ENCODE results near the gene NAA16. TPM values are rescaled to one million over a fixed set of nuclear protein-coding genes. Genes with fewer than 3 reads are reported as not detected.
"Not testable (repeated sequence)": the region's sequence is repeated elsewhere in the genome, so short reads cannot be mapped to it uniquely, and the experiment has no call there.

NAA16 gene
- total RNA-seq (2014; rRNA removed; shearing (Covaris generic)) = 7.2 and 7.5 TPM in 2 replicates
- polyA plus RNA-seq (2014; cell fraction: nucleus; rRNA removed) = 33.5 and 35.1 TPM in 2 replicates

DNA sequence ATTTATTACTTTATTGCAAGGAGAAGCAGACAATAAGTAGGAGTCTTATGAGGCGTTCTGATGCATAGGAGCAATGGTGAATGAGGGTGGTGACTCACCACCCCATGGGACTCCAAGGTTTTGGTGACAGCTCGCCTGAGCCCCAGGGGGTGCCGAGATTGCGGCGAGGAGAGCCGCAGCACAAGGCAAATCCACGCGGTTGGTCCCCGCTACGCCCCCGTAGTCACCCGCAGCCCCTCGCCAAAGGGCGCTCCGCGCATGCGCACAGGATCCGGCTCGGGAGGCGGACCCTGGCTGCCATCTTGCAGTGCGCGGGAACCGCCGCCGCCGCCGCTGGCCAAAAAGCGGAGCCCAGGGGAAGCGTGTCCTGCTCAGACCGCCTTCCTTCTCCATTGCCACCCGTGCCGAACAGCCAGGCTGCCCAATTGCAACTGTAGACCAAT lies at the start of gene NAA16:
TSS of gene NAA16 (plus strand) at position 305 of the 443 bp plus-strand sequence. CDS start 262 bp downstream, outside the sequence.
- DNase-seq (ENCODE audit: extremely low read depth, low read depth) = peak; percentile 67

DNA sequence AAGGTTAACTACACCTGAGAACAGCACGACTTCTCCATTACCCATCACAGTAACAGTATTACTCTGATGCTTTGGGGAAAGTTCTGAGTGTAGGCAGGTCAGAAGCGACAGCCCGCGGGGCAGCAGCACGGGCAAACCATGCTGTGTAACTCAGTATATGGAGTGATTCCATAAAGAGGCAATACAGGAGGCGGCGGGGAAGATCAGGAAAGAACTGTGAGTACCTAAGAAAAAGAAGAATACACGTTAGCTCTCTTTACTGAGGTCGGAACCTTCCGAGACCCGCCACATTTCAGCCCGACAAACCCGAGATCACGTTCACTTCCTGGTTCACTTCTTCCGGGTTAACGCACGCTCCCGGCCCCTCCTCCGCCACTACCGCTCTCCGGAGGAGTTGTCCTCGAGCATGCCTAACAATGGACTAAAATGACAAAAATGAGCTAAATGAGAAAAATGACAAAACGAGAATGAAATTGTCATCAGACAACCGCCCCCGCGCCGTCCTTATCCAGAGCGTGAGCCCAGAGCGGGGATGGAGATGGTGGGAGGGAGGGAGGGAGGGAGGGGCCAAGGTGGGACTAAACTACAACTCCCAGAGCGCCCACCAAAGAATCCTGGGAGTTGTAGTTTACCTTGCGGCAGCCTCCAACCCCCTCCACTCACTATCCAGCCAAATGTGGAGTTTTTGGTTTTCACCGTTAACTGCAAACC lies 47.7 kb upstream of the NAA16 start, which contains the start of gene MTRF1:
TSS of gene MTRF1 (minus strand) at position 316 of the 711 bp plus-strand sequence. CDS start 2,669 bp downstream, outside the sequence.
- DNase-seq (ENCODE audit: extremely low read depth, low read depth) = peak; percentile 53

DNA sequence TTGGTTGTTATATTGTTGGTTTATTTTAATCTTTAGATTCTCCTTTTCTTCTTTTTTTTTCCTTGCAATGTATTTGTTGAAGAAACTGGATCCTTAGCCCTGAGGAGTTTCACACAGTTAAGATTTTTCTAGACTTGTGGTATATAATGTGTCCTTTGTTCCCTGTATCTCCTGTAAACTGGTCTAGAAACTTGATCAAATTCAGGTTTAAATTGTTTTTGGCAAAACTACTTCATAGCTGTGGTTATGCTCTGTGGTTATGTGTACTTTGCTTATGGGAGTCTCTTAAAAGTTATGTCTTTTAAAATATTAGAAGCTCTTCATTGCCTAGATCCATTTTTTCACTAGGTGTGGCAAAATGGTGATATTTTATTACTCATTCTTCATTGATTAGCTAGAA lies 44.0 kb upstream of the NAA16 start:
- DNase-seq (ENCODE audit: extremely low read depth, low read depth) = no peak

DNA sequence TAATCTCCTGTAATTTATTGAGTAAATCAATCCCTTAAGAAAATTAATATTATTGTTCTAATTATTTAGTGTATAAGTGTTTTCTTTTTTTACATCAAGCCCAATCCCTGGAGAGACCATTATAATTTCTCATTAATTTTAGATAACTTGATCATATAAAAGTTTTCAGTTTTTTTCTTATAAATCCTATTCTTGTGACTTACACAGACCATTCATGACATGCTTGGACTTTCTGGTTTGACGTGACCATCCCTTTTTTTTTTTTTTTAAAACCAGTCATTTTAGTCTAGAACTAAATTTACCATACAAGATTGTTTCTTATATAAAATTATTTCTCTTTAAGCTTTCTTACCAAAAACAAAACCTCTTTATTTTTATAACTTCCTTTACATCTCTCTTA lies 42.3 kb upstream of the NAA16 start:
- DNase-seq (ENCODE audit: extremely low read depth, low read depth) = no peak

DNA sequence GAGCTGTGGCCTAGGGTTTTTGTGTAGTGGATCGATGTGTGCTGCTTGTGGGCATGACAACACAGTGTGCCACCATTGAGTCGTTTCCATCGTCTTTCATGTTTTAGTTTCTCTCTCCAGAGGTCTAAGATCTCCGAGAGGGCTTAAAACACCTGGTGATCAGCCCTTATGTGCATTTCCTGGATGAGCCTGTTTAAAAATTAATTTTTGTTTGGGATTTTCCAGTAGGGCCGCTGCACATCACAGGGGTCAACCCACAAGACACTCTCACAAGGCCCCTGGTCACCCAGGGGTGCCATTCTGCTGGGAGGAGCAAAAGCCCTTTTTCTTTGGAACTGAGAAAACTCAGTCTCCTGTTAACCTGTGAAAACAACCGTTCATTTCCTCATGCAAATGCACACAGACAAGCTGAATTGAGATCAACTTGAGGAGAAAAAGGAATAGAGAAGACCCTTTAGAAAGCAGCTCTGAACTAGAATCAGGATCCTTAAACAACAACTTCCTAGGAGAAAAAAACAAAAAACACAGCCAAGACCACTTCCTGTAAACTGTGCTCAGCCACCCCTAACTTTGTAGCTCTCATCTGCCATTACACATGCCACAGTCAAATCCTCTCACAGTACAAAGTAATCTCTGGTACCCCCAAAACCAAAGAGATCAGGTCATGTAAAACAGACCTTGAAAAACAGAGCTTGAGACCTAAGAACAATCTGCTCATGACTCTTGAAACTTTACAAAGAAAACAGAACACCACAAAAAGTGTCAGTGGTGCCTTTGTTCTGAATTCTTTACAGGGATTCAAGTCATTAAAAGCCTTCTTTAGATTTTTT lies 39.4 kb upstream of the NAA16 start:
- DNase-seq (ENCODE audit: extremely low read depth, low read depth) = no peak

DNA sequence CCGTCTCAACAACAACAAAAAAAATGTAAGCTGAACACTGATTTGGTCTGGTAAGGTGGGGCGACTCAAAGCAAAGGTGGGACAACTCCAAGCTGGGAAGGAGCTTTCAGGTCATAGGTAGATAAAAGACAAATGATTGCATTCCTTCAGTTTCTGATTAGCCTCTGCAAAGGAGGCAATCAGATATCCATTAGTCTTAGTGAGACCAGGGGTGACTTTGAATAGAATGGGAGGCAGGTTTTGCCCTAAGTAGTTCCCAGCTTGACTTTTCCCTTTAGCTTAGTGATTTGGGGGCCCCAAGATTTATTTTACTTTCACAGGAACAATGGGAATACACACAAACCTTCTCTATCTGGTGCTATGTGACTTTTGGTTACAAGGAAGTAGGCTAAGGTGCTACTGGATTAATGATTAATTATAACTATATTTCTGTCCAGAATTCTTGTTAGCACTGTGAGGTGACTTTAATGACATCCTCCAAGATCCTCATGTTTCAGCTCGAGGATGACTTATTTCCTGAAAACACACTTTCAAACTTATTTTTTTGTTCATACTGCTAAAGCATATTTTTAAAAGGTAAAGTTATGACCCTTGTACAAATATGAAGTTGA lies 37.1 kb upstream of the NAA16 start:
- DNase-seq (ENCODE audit: extremely low read depth, low read depth) = no peak

DNA sequence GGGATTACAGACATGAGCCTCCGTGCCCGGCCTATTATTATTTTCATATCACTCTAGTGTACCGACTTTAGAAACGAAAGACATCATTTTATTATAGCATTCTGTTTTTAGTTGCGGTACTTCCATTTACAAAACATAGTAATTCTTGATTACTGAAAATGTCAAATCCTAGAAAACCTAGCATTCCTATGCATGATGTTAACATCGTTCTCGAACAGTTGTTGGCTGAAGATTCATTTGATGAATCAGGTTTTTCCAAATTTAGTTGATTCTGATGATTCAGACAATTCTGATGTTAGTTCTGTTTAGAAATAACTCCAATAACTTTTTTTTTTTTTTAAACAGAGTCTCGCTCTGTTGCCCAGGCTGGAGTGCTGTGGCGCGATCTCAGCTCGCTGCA lies 36.2 kb upstream of the NAA16 start:
- no peak for DNase-seq (ENCODE audit: extremely low read depth, low read depth)

DNA sequence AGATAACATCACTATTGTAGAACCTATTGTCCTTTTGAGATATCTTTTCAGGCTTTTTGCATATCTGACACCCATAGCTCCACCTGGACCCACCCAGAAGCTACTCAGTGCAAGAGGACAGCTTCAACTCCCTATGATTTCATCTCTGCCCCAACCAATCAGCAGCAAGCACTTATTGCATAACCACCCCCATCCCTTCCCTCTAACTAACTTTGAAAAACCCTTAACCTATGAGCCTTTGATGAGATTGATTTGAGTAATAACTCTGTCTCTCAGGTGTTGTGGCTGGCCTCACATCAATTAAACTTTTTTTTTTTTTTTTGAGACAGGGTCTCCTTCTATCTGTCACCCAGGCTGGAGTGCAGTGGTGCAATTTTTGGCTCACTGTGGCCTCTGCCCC lies 34.2 kb upstream of the NAA16 start:
- DNase-seq (ENCODE audit: extremely low read depth, low read depth) = no peak

DNA sequence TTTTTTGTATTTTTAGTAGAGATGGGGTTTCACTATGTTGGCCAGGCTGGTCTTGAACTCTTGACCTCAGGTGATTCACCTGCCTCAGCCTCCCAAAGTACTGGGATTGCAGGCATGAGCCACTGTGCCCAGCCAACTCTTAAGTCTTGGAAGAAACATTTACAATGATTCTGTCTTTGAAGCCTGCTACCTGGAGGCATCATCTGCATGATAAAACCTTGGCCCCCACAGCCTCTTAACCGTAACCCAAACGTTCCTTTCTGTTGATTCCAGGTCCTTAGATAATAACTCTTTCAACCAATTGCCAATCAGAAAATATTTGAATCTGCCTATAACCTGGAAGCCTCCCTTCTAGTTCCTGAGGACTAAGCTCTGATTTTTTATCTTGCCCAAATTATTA lies 31.9 kb upstream of the NAA16 start:
- DNase-seq (ENCODE audit: extremely low read depth, low read depth) = not testable (repeated sequence)

DNA sequence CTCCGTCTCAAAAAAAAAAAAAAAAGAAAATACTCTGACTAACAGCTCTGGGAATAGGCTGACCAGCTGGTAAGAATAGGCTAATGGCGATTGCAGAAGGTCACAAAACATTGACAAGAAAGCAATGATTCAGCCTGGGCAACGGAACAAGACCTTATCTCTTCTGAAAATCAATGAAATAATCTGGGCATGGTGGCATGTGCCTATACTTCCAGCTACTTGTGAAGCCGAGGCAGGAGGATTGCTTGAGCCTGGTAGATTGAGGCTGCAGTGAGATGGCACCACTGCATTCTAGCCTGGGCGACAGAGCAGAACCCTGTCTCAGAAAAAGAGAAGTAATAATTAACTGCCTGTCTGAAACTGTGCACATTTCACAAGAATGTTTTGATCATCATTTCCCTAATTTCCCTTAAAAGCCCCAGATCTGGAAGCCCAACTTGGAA lies 28.9 kb upstream of the NAA16 start:
- DNase-seq (ENCODE audit: extremely low read depth, low read depth) = no peak

DNA sequence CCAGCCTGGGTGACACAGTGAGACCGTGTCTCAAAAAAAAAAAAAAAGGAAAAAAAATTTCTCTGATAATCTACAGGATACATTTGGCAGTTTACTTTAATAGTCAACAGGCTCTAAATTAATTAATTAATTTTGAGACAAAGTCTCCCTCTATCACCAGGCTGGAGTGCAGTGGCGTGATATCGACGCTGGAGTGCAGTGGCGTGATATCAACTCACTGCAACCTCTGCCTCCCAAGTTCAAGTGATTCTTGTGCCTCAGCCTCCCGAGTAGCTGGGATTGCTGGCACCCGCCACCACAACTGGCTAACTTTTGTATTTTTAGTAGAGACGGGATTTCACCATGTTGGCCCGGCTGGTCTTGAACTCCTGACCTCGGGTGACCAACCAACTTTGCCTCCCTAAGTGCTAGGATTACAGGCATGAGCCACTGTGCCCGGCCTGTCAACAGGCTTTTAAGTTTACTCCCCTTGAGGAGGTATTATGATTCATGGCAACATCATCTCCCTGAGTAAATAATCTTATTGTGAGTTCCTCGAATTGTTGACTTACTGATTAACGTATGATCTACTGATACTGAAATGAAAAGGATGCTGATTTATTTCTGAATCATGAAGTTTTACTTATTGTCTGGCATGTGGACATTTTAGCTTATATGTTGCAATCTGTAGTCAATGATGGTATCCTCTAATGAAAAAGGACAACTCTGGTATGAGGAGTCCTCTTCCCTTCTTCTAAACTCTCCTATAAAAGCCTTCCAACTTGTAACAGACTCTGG lies 26.4 kb upstream of the NAA16 start:
- DNase-seq (ENCODE audit: extremely low read depth, low read depth) = peak; percentile 75

DNA sequence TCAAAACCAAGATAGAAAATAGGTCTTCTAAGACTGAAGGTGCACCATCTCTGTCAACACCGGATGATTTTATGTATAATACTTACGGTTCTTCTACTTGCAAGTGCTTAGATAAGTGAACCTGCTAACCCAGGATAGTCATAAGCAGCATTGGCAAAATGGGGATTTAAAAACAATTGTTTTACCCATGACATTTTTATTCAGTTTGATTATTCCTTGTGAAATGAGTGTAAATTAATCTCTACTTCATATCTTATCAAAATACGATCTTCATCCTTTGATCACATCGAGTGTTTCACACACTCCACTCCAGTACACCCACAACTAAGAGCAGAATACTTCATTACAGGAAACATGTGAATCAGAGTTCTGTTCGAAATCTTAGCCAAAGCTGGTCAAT lies 24.7 kb upstream of the NAA16 start:
- no peak for DNase-seq (ENCODE audit: extremely low read depth, low read depth)

DNA sequence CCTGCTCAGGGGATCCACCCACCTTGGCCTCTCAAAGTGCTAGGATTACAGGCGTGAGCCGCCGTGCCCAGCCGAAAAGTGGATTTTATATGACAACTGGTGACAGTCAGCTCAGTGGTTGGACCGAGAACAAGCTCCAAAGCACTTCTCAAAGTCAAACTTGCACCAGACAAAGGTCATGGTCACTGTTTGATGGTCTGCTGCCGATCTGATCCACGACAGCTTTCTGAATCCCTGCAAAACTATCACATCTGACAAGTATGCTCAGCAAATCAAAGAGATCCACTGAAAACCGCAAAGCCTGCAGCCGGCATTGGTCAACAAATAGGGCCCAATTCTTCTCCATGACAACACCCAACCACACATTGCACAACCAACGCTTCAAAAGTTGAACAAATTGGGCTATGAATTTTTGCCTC lies 21.6 kb upstream of the NAA16 start:
- DNase-seq (ENCODE audit: extremely low read depth, low read depth) = no peak

DNA sequence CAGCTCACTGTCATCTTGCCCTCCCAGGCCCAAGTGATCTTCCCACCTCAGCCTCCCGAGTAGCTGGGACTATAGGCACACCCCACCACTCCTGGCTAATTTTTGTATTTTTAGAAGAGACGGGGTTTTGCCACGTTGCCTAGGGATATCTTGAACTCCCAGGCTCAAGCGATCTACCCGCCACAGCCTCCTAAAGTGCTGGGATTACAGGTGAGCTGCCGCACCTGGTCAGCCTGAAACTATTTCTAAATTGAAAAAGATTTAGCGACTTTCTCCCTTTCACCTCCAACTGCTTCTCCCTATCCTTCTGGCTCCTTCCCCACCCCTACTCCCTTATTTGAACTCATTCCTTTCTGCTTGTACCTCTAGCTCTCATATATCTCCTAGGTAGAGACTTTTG lies 19.8 kb upstream of the NAA16 start:
- DNase-seq (ENCODE audit: extremely low read depth, low read depth) = no peak

DNA sequence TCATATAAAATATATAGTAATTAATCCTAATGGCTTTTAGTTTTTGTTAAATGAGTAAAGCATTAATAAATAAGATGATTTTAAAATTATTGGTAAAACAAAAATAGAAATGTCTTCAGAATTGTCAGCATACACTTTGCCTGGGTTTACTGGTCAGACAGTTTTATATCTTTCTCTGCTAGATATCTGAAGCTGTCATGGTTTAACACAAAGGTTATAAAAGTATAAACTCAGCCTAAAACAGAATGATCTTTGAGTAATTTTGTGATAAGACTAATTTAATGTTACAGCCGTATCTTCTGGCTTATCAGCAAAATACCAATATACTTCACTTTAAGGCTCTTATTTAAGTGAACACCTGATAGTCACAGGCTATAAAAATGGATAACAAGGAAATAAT lies 17.8 kb upstream of the NAA16 start:
- no peak for DNase-seq (ENCODE audit: extremely low read depth, low read depth)

DNA sequence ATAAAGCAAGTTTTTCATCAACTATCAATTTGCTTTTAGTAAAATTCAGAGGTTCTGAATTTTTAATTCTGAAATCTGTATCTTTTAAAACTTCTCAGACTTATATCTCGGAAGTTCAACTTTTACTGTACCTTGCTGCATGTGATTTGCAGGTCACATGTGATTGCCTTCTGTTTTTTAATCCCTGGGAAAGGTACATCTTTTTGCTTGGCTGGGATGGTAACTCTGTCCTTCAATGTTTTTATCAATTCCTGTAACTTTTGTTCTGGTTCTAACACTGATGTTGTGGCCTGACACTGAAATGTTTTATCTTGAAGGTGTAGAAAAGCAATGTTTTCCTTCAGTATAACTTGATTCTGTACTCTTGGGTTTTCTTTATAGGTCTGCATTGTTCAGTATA lies 16.2 kb upstream of the NAA16 start:
- DNase-seq (ENCODE audit: extremely low read depth, low read depth) = no peak

DNA sequence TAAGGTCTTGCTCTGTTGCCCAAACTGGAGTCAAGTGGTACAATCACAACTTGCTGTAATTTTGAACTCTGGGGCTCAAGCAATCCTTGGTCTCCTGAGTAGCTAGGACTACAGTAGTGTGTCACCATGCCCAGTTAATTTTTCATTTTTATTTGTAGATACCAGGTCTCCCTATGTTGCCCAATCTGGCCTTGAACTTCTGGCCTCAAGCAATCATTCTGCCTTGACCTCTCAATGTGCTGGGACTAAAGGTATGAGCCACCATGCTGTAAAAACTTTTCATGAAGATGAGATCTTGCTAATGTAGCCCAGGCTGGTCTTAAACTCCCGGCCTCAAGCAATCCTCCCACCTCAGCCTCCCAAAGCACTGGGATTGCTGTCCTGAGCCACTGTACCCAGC lies 15.1 kb upstream of the NAA16 start:
- no peak for DNase-seq (ENCODE audit: extremely low read depth, low read depth)

DNA sequence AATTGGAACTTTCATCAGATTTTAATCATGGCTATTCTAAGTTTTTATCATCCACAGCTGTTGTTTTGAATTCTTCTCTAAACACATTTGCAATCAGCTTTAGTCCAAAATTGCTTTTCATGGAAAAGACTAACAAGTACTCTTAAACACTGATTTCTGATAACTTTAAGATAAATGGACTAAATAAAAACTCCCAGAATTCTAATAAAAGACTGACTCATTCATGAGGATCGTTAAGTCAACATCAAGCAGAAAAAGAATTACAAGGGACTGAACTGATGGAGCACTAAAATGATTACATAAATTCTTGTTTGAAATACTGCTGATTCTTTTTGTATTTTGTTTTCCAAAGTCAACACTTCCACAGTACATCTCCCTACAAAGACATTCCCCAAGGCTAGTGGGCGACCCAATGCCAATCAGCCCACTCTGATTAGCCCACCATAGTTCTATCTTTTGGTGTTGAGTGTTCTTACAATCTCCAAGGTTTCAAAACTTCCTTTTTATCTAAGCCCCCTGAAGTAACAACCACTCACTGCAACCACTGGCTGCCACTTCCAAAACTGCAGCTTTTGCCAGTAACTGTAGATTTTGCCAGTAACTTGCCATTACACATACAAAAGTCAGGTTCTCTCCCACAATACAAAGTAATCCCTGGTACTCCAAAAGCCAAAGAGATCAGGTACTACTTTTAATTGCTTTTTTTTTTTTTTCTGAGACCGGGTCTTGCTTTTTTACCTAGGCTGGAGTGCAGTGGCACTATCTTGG lies 14.0 kb upstream of the NAA16 start:
- no peak for DNase-seq (ENCODE audit: extremely low read depth, low read depth)

DNA sequence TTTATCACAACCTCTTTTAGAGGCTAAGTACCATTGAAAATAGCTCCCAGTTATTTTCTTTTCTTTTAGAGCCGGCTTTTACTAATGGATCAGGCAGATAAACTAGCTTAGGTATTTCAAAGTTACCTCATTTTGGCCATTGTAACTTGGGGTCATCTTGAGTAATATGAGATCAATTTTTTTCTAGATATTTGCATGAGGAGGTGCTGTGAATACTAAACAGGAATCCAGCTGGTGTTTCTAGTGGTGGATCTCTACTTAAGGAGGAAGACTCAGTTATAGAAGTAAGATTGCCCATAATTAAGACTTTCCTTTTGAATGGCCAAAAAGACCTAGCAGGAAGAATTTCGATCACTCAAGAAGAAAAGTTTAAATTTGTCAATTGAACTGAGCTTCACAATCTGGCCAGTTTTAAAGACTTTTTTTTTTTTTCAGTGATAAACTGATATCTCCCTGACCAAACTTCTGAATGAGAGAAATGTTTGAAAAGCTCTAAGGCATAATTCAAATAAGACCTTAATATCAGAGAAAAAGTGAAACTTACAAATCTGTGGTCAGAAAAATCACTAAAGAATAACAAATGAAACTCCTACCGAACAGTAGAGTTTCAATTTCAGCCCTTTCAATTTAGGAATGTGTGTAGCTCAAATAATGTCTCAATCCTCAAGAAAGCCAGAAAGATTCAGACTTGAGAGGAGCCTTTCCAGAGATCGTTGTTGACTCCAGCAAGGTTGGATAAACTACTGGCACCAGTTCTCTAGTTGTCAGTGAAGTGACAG lies 11.6 kb upstream of the NAA16 start:
- DNase-seq (ENCODE audit: extremely low read depth, low read depth) = no peak
